ENCODE results near the gene TTLL12. TPM values are rescaled to one million over a fixed set of nuclear protein-coding genes. Genes with fewer than 3 reads are reported as not detected.

The TTLL12 gene
- total RNA-seq, 1 experiment from 2014 or later, result 61.0 TPM

DNA sequence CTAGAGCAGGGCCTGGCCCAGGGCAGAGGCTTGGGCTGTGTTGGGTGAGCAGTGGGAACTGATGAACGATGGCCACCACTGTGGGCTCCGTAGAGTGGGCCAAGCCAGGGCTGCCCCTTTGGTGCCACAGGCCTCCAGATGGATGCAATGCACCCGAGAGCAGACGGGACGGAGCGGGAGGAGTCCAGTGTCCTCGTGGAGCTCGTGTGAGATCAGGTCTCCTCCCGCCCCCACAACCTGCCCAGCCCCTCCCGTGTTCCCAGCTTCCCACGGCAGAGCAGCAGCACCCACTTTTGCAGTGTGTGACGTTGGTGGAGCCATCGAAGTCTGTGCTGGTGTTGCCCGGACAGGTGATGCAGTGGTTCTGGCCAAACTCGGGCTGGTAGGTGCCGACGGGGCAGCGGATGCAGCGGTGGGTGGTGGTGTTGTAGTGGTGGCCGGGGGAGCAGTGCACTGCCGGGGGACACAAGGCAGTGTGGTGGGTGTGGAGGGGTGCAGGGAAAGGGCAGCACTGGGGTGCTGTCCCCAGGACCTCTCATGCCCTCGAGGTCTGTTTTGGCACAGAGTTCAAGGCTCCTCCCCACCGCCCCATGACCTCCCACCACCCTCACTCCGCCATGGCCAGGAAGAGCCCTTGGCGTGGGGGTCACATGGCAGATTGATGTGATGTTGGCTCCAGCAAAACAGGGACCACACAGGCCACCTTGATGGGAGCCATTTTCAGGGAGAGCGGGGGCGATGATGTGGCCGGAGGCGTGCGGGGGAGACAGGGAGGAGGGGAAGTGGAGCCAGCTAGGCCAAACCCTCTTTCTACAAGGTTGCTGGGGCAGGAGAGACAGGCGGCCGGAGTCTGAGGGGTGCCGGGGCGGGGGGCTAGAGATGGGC lies 23.9 kb upstream of the TTLL12 start:
- POLR2A ChIA-PET, result no interaction called here
- CTCF ChIA-PET, result no interaction called here
- no peaks in the 10 kb centered on the region for H3K4me1 Mint-ChIP-seq (ENCODE audit: insufficient read depth, unreplicated experiment)
- H3K27me3 Mint-ChIP-seq (ENCODE audit: insufficient read depth, unreplicated experiment), result peaks cover 11% of the 10 kb centered on the region
- H3K4me3 Mint-ChIP-seq (ENCODE audit: unreplicated experiment), result no peak overlapping the region
- TF ChIP-seq, protein P1, sequence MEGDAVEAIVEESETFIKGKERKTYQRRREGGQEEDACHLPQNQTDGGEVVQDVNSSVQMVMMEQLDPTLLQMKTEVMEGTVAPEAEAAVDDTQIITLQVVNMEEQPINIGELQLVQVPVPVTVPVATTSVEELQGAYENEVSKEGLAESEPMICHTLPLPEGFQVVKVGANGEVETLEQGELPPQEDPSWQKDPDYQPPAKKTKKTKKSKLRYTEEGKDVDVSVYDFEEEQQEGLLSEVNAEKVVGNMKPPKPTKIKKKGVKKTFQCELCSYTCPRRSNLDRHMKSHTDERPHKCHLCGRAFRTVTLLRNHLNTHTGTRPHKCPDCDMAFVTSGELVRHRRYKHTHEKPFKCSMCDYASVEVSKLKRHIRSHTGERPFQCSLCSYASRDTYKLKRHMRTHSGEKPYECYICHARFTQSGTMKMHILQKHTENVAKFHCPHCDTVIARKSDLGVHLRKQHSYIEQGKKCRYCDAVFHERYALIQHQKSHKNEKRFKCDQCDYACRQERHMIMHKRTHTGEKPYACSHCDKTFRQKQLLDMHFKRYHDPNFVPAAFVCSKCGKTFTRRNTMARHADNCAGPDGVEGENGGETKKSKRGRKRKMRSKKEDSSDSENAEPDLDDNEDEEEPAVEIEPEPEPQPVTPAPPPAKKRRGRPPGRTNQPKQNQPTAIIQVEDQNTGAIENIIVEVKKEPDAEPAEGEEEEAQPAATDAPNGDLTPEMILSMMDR (IDR thresholded peaks at IDR 0.05; ENCODE audit: unreplicated experiment), result no peak
- BruUV-seq (replicated peaks), result no TSS peak
- H3K36me3 Mint-ChIP-seq (ENCODE audit: insufficient read depth, unreplicated experiment), result no peaks in the 10 kb centered on the region
- no peak overlapping the region for H3K27ac Mint-ChIP-seq (ENCODE audit: low read depth, unreplicated experiment)
- intact Hi-C loops (cut with micrococcal nuclease), result no loop called here
- no peak for DNase-seq (ENCODE audit: unreplicated experiment)
- H3K9me3 Mint-ChIP-seq (ENCODE audit: unreplicated experiment), result no peaks in the 10 kb centered on the region

DNA sequence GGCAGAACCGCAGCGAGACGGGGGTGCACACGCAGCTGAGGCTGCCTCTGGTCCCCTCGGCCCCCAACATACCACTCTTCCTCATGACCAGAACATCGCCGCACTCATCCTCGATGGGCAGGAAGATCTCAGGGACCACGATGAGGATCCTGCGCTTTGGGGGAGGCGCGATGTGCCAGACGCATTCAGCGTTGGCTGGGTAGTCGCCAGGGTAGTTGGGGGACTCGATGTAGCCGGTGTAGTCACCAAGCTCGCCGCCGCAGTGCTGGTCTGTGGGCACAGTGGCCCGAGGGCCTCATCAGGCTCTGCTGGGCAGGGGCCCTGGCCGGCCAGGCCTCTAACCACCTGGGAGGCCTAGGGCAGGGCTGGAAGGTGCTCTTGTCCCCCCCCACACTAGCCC lies 23.0 kb upstream of the TTLL12 start:
- peaks cover 3% of the 10 kb centered on the region for H3K27me3 Mint-ChIP-seq (ENCODE audit: insufficient read depth, unreplicated experiment)
- TF ChIP-seq, protein P1 (IDR thresholded peaks at IDR 0.05; ENCODE audit: unreplicated experiment), result no peak
- DNase-seq (ENCODE audit: unreplicated experiment), result no peak
- BruUV-seq (replicated peaks), result no TSS peak
- H3K9me3 Mint-ChIP-seq (ENCODE audit: unreplicated experiment), result no peaks in the 10 kb centered on the region
- intact Hi-C loops (cut with micrococcal nuclease), result no loop called here
- H3K4me3 Mint-ChIP-seq (ENCODE audit: unreplicated experiment), result no peak overlapping the region
- no peaks in the 10 kb centered on the region for H3K4me1 Mint-ChIP-seq (ENCODE audit: insufficient read depth, unreplicated experiment)
- ChIA-PET CTCF (no interaction called here), POLR2A (no interaction called here)
- H3K27ac Mint-ChIP-seq (ENCODE audit: low read depth, unreplicated experiment), result no peak overlapping the region
- H3K36me3 Mint-ChIP-seq (ENCODE audit: insufficient read depth, unreplicated experiment), result no peaks in the 10 kb centered on the region

DNA sequence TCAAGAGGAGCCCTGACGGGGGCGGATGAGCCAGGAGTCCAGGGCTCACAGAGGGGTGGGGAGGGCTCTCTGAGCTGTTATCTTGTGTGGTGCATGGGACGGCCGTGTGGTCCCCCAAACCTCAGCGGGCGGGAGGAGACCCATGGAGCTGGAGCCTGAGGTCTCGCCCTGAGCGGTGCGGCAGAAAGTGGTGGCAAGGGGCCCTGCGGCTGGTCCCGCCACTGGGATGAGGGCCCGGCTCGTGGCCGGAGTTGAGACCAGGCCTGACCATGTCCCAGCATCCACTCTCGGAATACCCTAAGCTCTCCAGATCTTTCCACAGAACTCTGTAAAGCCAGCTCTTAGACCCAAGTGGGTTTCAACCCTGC lies 22.6 kb upstream of the TTLL12 start:
- Mint-ChIP-seq H3K4me3 (ENCODE audit: unreplicated experiment) (no peak overlapping the region), H3K4me1 (ENCODE audit: insufficient read depth, unreplicated experiment) (no peaks in the 10 kb centered on the region), H3K27ac (ENCODE audit: low read depth, unreplicated experiment) (no peak overlapping the region), H3K27me3 (ENCODE audit: insufficient read depth, unreplicated experiment) (no peaks in the 10 kb centered on the region), H3K9me3 (ENCODE audit: unreplicated experiment) (no peaks in the 10 kb centered on the region), H3K36me3 (ENCODE audit: insufficient read depth, unreplicated experiment) (no peaks in the 10 kb centered on the region)
- CTCF ChIA-PET, result no interaction called here
- DNase-seq (ENCODE audit: unreplicated experiment), result no peak
- TF ChIP-seq, protein P1 (IDR thresholded peaks at IDR 0.05; ENCODE audit: unreplicated experiment), result no peak
- intact Hi-C loops (cut with micrococcal nuclease), result no loop called here
- no TSS peak for BruUV-seq (replicated peaks)
- POLR2A ChIA-PET, result interaction anchor here (0.6 kb wide), 1 partner anchor 602 kb away, joined by 3 read pairs; the partner anchor contains the start of gene EFCAB6

DNA sequence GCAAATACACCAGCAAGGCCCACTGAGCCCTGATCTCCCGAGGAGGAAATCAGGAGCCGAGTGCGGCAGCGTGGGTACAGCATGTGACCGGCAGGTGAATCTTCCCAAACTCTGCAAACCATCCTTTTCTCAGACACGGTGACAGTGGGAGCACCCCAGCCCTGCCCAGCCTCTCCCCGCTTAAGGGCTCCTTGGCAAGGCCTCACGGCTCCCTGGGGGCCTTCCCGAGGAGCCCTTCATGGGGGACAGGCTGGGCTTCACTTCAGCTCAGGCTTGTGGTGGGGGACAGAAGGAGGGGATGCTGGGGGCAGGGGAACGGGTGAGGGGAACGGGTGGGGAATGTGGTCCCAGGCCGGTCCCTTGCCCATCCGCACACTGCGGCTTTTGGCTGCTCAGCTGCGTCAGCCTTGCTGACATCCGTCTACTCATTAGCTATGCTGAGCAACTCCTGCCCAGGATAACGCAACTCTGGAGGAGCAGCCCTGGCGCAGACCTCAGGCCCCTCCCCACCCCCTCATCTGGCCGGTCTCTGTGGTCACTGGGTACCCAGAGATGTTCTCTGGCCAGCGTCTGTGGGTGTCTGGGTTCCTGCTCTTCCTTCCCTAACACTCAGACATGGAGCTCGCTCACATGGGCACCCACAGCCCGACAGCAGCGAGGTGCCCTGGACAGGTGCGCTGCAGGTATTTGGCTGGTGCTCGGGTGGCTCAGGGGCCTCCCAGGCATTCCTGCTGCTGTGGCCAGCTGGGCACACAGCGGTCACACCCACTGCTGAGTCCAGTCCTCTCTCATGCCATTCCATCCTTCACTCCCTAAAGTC lies 22.0 kb upstream of the TTLL12 start:
- ChIA-PET CTCF (no interaction called here), POLR2A (interaction anchor here (0.6 kb wide), 1 partner anchor 603 kb away, joined by 3 read pairs; the partner anchor contains the start of gene EFCAB6)
- no peak for DNase-seq (ENCODE audit: unreplicated experiment)
- Mint-ChIP-seq H3K27ac (ENCODE audit: low read depth, unreplicated experiment) (no peak overlapping the region), H3K4me3 (ENCODE audit: unreplicated experiment) (no peak overlapping the region), H3K4me1 (ENCODE audit: insufficient read depth, unreplicated experiment) (no peaks in the 10 kb centered on the region), H3K36me3 (ENCODE audit: insufficient read depth, unreplicated experiment) (no peaks in the 10 kb centered on the region), H3K9me3 (ENCODE audit: unreplicated experiment) (no peaks in the 10 kb centered on the region), H3K27me3 (ENCODE audit: insufficient read depth, unreplicated experiment) (no peaks in the 10 kb centered on the region)
- TF ChIP-seq, protein P1 (IDR thresholded peaks at IDR 0.05; ENCODE audit: unreplicated experiment), result no peak
- intact Hi-C loops (cut with micrococcal nuclease), result no loop called here
- BruUV-seq (replicated peaks), result no TSS peak
